Gastroesophageal sphincter (tissue), 3 donors: ENCODE measurements around the gene FSCN2.

Experiments
- EP300 ChIP-seq: sonication (generic); formaldehyde crosslinking; IDR thresholded peaks from one replicate; pipeline ENCODE4 v1.6.1; 2017; ENCODE audit warnings: antibody characterized with exemption, mild to moderate bottlenecking
- TF ChIP-seq, protein P1 (sequence below), 4 experiments: fragments of 200-600 bp in 2 of 4; fragments of 450-650 bp in 2 of 4; sonication (generic) in 1 of 4; IDR thresholded peaks; one replicate each; pipeline ENCODE4 v1.5.1; 2017 to 2019; ENCODE audit warnings: antibody characterized with exemption in 4 of 4, mild to moderate bottlenecking in 2 of 4, moderate library complexity in 2 of 4

GRCh38 chr17:81524865-81525159 is 3.4 kb upstream of the FSCN2 start:
- TF ChIP-seq, protein P1, sequence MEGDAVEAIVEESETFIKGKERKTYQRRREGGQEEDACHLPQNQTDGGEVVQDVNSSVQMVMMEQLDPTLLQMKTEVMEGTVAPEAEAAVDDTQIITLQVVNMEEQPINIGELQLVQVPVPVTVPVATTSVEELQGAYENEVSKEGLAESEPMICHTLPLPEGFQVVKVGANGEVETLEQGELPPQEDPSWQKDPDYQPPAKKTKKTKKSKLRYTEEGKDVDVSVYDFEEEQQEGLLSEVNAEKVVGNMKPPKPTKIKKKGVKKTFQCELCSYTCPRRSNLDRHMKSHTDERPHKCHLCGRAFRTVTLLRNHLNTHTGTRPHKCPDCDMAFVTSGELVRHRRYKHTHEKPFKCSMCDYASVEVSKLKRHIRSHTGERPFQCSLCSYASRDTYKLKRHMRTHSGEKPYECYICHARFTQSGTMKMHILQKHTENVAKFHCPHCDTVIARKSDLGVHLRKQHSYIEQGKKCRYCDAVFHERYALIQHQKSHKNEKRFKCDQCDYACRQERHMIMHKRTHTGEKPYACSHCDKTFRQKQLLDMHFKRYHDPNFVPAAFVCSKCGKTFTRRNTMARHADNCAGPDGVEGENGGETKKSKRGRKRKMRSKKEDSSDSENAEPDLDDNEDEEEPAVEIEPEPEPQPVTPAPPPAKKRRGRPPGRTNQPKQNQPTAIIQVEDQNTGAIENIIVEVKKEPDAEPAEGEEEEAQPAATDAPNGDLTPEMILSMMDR (IDR thresholded peaks at IDR 0.05), result no peak
- no peak for TF ChIP-seq EP300
